ENCODE measurements around the gene CFAP251. TPM values are rescaled to one million over a fixed set of nuclear protein-coding genes. Genes with fewer than 3 reads are reported as not detected.

The CFAP251 gene
- total RNA-seq, 1 experiment from 2014 or later = 2.6 TPM

GRCh38 chr12:121892673-121893561, 25.5 kb upstream of the CFAP251 start:
- no peak overlapping the region for H3K4me3 ChIP-seq (replicated peaks in 1 of 2; ENCODE audit: low read depth in 1 of 2, low read length in 2 of 2)
- BruUV-seq (replicated peaks) = no TSS peak
- ChIA-PET POLR2A (interaction anchor here (1.1 kb wide), 1 partner anchor 99 kb away, joined by 3 read pairs; no protein-coding TSS in a partner anchor), CTCF (interaction anchor here (0.6 to 4.3 kb wide), 5 partner anchors 22 to 98 kb away, joined by 3 to 25 read pairs (median 3); partner anchors contain the start of genes CFAP251 and RHOF), RAD21 (ENCODE audit: low non-redundant PET in 1 of 2, low total read pairs in 2 of 2, uncharacterized antibody in 2 of 2, unreplicated experiment in 2 of 2) (interaction anchor here in 1 of 2 experiments (0.6 kb wide), 1 partner anchor 97 kb away, joined by 14 read pairs; no protein-coding TSS in a partner anchor)
- 0 out of 2 replicates have a peak overlapping the region, but pooled peaks have one; percentile 33 for H3K27ac ChIP-seq (ENCODE audit: low read depth, low read length)
- peaks cover 15 to 32% of the 10 kb centered on the region in 2 experiments; a peak in 3 of 4 replicates for H3K4me1 ChIP-seq (ENCODE audit: control insufficient read depth in 1 of 2, insufficient read depth in 2 of 2, low read length in 2 of 2)
- no peaks in the 10 kb centered on the region for H3K27me3 ChIP-seq (ENCODE audit: insufficient read depth, low read length)
- H2AFZ ChIP-seq (ENCODE audit: low read depth, low read length, poor library complexity, severe bottlenecking) = no peak overlapping the region
- no peaks in the 10 kb centered on the region for H3K9me3 ChIP-seq (ENCODE audit: control insufficient read depth in 1 of 2, insufficient read depth in 1 of 2, low read depth in 1 of 2, low read length in 2 of 2)
- ATAC-seq (no peak), DNase-seq (ENCODE audit: low read depth, low spot score) (no peak)
- no peaks in the 10 kb centered on the region for H4K20me1 ChIP-seq (ENCODE audit: insufficient read depth)
- peaks cover 4 to 12% of the 10 kb centered on the region in 2 experiments; a peak in 3 of 4 replicates for H3K36me3 ChIP-seq (ENCODE audit: control insufficient read depth in 1 of 2, insufficient read depth in 2 of 2, low read length in 2 of 2)
- no peak for TF ChIP-seq CTCF (IDR thresholded peaks at IDR 0.05 in 2 of 3, conservative IDR thresholded peaks at IDR 0.05 in 1 of 3; ENCODE audit: borderline replicate concordance in 1 of 3, insufficient read depth in 1 of 3, low read depth in 2 of 3, low read length in 2 of 3)
- no peak for TF ChIP-seq SIN3A (IDR thresholded peaks at IDR 0.05; ENCODE audit: low read depth)
- TF ChIP-seq SP1 (IDR thresholded peaks at IDR 0.05; ENCODE audit: low read depth) = no peak
- no peak for TF ChIP-seq MAX (IDR thresholded peaks at IDR 0.05)
- no peak for TF ChIP-seq ZBTB33 (IDR thresholded peaks at IDR 0.05; ENCODE audit: extremely low read depth, insufficient replicate concordance, low read length)
- no peak for TF ChIP-seq EZH2phosphoT487 (IDR thresholded peaks at IDR 0.05; ENCODE audit: borderline replicate concordance)
- TF ChIP-seq FOSL1 (IDR thresholded peaks at IDR 0.05; ENCODE audit: low read depth) = no peak
- no peak for TF ChIP-seq CBX3 (IDR thresholded peaks at IDR 0.05; ENCODE audit: low read depth)
- no peak for TF ChIP-seq SRF (IDR thresholded peaks at IDR 0.05; ENCODE audit: low read depth)
- TF ChIP-seq RAD21 (IDR thresholded peaks at IDR 0.05; ENCODE audit: low read depth) = no peak
- no peak for TF ChIP-seq REST (IDR thresholded peaks at IDR 0.05; ENCODE audit: low read depth)
- TF ChIP-seq ELF1 (IDR thresholded peaks at IDR 0.05; ENCODE audit: borderline replicate concordance, low read depth) = no peak
- TF ChIP-seq ATF3 (IDR thresholded peaks at IDR 0.05) = no peak
- TF ChIP-seq JUND (IDR thresholded peaks at IDR 0.05) = no peak
- TF ChIP-seq CEBPB (IDR thresholded peaks at IDR 0.05; ENCODE audit: low read depth) = no peak
- TF ChIP-seq ZFX (IDR thresholded peaks at IDR 0.05) = no peak
- TF ChIP-seq YY1 (IDR thresholded peaks at IDR 0.05; ENCODE audit: extremely low read depth, insufficient replicate concordance, low read depth, low read length) = no peak
- peak overlapping the region; percentile 39; the same call in 1 of the 2 replicates for H3K4me2 ChIP-seq (ENCODE audit: low read length)
- peaks cover 62% of the 10 kb centered on the region for H3K79me2 ChIP-seq (ENCODE audit: insufficient read depth, low read length)
- intact Hi-C loops (cut with micrococcal nuclease) = no loop called here
- peak overlapping the region; percentile 7; the same call in 1 of the 2 replicates for H3K9ac ChIP-seq (ENCODE audit: low read length)
- H3K9me2 ChIP-seq (ENCODE audit: insufficient read depth) = no peaks in the 10 kb centered on the region

Data from HCT116 (cell line).